EH (cell line): Measurements from ENCODE around the gene TAX1BP1.

Source experiments
- DNase-seq: peaks from one replicate; pipeline ENCODE4 v3.0.0-alpha.2; 2015; ENCODE audit warnings: low read depth

TAX1BP1 gene

DNA sequence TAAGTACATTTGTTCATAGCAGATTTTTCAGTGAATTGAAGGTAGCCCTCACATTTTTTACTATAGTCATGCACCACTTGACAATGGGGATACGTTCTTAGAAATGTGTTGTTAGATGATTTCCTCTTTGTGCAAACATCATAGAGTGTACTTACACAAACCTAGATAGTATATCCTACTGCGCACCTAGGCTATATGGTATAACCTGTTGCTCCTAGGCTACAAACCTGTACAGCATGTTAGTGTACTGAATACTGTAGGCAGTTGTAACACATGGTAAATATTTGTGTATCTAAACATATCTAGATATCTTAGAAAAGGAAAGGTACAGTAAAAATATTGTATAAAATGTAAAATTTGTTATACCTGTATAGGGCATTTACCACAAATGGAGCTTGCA lies 41.2 kb downstream of the TAX1BP1 start:
- DNase-seq = no peak

DNA sequence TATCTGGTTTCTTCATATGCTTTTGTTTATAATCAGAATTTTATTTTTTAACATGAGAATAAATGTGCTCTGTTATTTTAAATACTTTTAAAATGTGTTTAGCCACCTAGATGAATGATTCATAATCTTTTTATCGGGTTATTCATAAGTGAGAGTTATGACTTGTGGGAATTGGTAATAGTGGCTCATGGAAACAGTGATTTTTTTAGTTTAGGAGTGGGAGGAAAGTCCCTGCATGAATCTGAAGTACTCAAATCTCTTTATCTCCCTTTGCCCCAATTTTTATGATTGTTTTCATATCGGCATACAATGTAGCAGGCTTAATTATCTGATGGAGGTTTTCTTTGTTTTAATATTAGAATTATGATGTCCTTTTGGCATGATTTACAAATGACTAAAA lies 42.9 kb downstream of the TAX1BP1 start:
- no peak for DNase-seq

DNA sequence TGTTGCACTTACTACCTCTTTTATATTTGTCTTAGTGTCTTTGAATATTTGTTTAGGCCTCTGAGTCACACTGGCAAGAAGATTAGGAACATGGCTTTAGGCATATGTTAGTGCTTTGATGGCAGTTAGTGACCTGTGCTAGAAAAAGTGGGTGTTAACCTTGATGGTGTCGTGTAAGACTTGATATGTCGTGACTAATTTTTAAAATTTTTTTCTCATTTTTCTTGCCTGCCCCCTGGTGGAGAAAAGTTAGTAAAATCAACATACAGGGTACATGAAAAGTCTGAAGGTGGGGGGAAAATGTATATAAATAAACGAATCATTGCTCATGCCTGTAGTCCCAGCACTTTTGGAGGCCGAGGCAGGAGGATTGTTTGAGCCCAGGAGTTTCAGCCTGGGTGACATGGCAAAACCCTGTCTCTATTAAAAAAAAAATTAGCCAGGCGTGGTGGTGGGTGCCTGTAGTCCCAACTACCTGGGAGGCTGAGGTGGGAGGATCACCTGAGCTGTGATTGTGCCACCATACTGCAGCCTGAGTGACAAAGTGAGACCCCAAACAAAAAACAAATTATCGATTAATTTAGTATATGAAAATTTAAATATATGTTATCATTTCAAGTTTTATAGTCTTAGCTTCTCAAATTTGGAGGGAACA lies 44.6 kb downstream of the TAX1BP1 start:
- DNase-seq = peak; percentile 67

DNA sequence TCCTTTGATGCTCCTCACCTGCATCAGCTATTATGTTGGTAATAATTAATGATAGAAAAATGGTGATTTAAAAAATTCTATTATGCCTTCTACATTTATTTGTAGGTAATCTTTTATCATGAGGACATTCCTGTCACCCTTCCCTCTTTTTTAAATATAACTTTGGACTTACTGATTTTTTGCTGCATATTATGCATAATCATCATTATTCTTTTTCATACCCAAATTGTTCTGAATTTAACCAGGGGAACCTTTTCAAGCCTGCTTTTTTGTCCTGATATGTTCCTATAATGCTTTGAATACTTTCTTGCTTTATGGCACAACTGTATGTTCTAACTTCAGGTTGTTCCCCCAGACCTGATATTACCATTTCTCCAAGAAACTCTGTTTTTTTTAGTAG lies 48.5 kb downstream of the TAX1BP1 start:
- no peak for DNase-seq

DNA sequence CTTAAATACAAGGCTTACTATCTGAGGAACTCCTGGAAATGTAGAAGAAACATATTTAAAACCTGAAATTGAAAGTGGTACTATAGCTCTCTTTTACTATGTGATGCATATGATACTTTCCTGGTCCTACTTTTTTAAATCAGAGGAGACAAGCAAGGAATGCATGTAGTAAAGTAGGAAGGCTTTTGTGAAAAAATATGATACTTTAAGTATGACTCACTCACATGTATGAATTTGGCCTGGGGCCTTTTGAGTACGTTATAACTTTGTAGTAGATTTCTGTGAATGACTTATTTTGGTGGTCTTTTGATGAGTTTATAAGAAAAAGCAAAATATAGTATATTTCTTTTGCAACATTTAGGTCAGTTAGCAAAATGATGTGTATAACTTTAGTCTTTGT lies 53.8 kb downstream of the TAX1BP1 start:
- DNase-seq = peak; percentile 74

DNA sequence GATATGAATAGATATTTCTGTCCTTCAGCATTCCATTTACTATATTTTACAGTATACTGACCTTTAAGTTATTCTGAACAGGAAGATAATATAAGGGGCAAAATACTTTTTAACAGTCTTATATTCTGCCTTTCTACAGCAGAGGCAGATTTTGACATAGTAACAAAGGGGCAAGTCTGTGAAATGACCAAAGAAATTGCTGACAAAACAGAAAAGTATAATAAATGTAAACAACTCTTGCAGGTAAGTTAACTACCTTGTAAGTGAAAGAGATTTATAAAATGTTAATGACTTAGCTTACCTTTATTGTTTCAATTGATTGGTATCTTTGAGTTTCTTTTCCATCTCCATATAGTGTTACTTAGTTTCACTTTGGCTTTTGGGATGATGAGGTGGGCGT lies 56.0 kb downstream of the TAX1BP1 start:
- no peak for DNase-seq

DNA sequence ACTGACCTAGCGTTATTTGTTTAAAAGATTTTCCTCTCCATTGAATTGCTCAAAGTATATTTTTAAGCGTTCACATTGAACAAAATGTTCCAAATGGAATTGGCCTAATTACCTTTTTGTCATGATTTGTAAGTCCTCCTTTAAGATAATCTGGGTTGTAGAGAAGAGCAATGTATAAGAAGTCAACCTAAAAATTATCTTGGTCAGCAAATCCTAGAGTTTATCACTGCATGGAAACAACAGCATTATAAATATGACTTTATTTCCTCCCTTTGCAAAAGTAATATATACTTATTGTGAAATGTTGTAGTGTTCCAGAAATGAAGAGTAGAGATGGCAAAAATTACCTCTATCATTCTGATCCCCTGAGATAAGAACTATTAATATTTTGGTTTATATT lies 59.2 kb downstream of the TAX1BP1 start:
- no peak for DNase-seq

DNA sequence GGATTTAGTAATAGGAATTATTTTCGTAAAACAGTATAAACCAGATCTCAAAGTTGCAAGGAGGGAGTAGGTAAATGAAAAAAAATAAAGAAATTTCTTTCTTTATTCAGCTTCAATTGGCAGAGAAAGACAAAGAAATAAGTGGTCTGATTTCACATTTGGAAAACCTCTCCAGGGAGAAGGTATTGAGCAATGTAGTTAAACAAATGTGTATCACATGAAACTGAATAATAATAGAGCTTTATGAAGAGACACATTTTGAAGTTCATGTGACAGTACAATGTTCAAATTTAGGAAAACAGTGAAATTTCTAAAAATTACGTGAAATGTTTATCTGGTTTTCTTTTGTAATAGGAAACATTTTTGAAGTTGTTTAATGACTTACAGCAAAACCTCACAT lies 63.0 kb downstream of the TAX1BP1 start:
- no peak for DNase-seq

DNA sequence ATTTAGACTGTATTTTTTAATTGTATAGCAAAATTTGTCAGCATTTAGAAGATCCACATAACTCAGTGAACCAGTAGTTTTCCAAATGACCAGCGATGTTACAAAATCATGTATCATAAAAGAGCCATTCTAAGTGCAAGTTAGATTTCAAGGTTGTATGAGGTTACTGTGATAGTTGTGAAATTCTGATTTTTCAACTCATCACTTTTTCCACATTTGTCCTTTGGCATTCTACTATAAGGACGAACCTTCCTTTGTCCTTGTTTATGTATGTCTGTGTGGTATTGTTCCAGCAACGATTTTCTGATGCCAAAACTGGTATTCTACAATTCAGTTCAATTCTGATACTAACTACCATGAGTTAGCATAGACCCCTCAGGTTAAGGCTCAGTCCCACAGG lies 64.2 kb downstream of the TAX1BP1 start:
- DNase-seq = no peak

DNA sequence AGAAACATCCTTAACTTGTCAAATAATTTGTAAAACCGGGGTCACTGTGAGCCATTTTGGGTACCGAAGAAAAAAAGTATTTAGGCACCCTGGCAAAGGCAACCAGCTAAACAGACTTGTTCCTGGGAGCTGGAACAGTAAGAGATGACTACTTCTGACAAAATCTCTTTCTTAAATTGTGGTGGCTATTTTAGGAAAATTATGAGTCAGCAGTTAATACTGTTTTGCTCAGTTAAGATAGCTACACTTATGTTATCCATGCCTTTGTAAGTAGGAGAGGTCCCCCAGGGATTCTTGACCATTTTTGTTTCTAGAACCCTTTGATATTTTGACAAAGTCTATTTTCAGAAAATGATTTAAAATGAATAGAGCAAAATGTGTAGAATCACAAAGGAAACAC lies 68.7 kb downstream of the TAX1BP1 start:
- DNase-seq = peak; percentile 78

DNA sequence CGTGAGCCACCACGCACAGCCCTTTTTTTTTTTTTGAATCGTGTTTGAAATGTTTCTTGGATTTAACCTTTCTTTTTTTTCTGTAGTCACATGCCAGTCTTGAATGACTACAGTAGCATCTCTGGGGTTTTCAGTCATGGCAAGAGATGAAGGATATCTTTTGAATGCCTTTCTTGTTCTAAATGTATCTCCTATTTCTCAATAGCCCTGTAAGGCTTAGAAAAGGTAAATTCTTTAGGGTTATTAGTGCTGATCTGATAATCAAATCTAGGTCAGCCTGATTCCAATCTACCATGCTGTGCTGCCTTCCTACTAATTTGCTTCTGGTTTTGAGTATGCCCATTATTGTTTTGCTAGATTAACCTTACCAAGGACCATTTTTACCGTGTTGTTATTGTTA lies 70.2 kb downstream of the TAX1BP1 start:
- DNase-seq = no peak

DNA sequence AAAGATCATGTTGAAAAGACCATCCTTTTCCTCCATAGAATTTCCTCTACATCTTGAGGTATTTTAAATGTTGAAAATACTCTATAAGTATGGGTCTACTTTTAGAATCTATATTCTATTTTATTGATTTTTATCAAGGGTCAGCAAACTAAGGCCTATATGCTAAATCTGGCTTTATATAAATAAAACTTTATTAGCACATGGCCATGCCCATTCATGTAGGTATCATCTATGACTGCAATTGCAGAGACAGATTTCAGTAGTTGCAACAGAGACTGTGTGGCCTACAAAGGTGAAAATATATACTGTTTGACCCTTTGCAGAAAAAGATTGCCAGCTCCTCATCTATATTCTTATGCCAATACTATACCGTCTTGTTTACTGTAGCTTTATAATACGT lies 72.7 kb downstream of the TAX1BP1 start:
- no peak for DNase-seq

DNA sequence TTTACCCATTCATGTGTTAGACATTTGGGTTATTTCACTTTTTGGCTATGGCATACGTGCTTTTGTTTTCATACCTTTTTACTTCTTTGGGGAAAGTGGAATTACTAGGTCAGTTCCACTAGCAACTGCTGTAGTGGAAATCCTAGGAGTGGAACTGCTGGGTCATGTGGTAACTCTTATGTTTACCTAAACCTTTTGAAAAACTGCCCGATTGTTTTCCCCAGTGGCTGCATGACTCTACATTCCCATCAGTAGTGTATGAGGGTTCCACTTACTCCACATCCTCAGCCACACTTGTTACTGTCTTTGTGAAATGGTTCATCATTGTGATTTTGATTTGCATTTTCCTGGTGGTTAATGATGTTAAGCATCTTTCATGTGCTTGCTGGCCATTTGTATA lies 82.3 kb downstream of the TAX1BP1 start:
- DNase-seq = no peak

DNA sequence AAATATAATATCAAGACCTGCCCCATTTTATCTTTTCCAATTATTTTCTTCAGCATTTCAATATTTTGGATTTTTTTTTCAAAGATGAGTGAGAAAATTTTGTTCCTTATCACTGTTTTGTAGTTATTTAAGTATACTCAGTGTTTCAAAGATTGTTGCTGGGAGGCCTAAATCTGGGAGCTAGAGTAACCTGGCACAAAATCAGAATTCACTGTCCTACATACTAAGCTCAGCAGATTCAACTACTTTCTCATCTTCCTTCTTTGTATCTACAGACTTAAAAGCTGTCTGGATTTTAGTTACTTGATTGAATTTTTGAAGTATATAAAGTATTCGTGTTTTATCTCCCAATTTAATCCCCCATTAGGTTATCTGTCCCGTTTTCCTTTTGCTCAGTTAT lies 85.9 kb downstream of the TAX1BP1 start:
- DNase-seq = no peak

DNA sequence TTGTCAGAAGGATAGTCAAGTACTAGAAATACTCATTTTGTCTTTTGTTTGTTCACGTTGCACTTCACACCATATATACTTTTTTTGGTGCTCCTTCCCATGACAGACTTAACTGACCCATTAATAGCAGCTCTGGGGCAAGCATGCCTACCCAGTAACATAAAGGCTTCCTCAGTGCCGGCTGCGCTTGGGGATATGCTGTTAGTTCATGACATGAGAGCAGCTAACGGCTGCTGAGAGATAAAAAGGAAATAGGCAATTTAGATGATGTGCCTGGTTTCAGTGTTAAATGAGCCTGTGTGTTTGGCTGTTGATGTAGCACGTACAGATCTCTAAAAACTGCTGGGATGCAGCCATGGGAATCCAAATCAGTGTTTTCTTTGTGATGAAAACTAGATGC lies 86.4 kb downstream of the TAX1BP1 start:
- DNase-seq = no peak

DNA sequence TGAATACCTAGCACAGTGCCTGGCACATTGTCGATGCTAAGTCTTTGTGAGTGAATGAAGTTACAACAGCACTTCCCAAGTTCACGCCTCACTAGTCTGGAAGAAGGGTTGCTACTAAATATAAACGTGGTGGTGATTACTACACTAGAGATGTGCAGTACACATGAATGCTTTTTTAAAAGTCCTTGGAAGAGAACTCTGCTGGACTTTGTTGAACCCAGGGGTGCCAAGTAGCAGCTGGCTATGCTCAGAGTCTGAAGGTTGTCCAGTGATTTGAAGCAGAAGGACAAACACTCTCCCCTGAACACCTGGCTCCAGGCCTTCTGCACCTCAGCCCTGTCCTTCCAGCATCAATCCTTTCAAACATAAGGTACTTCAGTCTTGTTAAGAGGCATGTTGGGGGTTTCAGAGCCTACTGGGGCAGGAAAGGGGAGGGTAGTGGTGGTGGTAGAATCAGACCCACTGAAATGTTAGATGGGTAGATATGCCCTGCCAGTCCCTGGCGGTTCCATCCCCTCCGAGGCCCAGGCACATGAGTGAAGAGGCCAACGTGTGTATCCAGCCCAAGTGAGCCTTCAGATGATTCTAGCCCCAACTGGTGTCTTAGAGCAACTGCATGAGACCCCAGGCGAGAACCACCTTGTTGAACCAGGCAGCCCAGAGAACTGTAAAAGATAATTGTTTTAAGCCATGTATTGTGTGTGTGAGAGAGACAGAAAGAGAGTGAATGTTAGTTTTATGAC lies 94.4 kb downstream of the TAX1BP1 start:
- no peak for DNase-seq

DNA sequence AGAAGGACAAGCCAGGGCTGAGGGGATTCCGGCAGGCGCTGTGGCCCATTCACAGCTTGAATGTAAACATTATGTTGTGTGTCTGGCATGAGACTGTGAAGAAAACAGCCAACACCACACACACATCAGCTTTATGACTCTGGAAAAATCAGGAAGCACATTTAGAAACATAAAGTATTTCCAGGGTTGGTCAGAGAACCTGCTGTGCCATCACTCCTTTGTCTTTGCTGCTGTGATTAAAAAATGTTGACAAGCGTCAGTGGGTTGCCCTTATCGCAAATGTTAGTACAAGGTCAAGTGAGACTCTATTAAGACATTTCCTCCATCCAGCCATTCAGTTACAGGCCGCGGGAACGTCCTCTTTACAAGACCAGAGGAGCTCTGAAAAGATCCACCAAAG lies 95.4 kb downstream of the TAX1BP1 start:
- DNase-seq = peak; percentile 30

DNA sequence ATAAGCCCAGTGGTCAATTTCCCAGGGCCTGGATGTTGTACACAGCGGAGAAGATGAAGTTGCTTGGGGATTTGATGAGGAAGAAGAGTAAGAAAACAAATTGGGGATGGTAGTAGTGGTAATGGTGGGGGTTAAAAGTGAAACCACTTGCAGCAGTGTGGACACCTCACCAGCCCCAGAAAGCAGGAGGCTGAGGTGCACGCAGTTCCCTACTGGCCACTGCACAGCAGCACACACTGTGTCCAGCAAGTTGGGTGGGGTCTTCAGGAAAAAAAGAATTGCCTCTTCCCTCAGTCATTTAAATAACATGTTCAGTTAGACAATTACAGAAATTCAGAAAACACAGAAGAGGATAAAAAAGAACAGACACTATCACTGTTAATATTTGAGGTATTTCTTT lies 96.6 kb downstream of the TAX1BP1 start:
- no peak for DNase-seq

DNA sequence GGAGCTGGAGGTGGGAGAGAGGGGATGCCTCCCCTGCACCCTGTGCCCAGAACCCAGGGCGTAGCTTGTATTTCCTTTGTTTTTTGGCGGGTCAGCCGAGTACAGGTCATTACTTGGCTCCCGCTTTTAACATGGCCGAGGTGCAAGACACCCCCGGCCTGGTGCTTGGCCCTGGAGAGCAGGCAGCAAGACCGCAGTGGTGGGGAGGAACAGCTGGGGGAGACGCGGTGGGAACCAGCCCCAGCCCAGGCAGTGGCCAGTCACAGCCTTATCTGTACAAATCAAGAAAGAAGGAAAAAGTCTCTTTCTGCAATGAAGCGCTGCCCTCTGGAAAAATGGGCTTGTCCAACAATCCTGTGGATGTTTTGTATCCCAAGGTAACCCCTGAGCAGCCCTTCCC lies 99.1 kb downstream of the TAX1BP1 start:
- no peak for DNase-seq

DNA sequence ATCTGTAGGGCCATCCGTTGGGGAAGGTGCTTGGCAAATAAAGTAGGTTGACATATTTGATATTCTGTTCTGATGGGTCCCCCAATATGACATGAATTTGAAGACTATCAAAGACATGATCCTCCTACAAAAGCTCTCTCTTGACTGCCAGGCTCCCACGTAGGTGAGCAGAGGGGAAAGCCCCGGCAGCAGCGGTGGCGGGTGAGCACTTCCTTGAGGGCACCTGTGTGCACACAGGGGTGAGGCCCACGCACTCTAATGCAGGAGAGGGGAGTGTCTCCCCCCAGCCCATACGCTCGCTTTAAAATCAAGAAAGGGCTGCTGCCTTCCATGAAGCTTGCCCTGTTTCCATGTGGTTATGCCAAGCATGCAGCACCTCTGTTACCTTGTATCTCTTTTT lies 100.4 kb downstream of the TAX1BP1 start:
- DNase-seq = no peak

DNA sequence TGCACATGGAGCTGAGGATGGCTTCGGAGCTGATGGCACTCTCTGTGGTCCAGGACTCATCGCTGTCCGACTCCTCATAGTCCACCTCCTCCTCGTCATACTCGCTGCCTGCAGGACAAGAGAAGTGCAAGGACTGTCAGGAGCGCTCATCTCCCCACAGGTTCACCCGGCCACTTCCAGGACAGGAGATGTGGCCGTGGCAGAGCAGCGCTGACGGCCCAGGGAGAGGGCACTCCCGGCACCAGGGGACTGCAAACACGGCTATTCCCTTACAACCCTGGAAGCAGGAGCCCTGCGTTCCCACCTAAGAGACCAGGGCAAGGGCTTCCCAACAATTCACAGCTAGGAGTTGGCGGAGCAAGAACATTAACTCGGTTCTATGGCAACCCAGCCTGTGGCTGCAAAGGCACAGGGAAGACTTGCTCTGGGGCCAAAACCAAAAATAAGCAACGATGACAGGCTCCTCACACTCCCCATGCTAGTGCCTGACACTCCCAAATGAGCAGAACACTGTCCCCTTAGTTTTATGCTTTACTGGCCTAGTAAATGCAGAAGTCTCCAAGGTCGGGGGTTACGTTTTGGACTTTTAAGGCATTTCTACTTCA lies 100.9 kb downstream of the TAX1BP1 start:
- DNase-seq = no peak

DNA sequence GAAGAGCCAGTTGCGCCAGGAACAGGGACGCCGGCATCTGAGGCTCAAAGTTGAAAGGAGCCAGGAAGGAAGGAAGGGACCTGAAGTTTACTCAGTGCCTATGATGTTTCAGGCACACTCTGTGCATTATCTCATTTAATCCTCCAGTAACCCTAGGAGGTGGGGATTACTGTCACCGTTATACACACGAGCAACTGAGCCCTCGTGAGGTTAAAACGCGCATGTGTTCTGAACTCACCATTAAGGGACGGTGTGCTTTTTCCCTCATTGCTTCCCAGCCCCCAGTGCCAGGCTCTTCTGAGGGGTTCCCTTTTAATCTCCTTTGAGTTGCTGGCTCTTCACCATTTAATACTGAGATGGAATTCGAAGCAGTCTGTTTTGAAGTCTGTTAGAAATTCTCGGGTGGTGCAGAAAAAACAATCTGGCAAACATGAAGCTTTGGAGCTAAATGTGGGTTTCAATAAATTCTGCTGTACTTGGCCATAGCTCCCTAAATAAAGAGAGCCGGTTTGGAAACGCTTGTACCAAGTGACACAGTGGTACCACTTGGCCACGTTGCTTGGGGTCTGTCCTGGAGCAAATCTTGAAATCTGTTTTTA lies 102.2 kb downstream of the TAX1BP1 start:
- no peak for DNase-seq

DNA sequence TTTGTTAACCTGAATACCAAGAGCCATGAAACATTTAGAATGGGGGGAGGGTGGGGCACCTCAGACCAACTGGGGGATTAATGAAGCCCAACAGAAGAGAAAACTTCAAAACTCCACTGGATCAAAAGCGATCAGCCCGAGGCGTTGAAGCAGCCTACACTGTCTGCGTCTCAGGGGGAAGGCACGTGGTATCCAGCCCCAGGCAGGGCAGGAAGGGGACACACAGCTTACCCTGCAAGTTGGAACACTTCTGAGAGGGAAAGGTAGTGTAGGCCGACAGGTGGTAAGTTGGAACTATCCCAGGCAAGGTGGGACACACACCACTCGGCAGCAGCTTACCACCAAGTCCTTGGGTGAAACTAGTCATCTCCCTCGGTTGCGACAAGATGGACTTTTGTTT lies 102.9 kb downstream of the TAX1BP1 start:
- DNase-seq = no peak
